Measurements from ENCODE around the gene SMIM44.

- TF ChIP-seq CTCF (conservative IDR thresholded peaks at IDR 0.05 in 1 of 2, IDR thresholded peaks at IDR 0.05 in 1 of 2; ENCODE audit: low read depth in 1 of 2, low read length in 2 of 2) (no peak), EZH2 (IDR thresholded peaks at IDR 0.05; ENCODE audit: low read length, missing control alignments) (no peak)
Observed at GRCh38 chr19:3512562-3513228, 29.5 kb upstream of the SMIM44 start.
